ENCODE results near the gene ATRIP. TPM values are rescaled to one million over a fixed set of nuclear protein-coding genes. Genes with fewer than 3 reads are reported as not detected.
A peak's percentile ranks its signal among the peaks of the same experiment; 100 is the strongest.

ATRIP gene
- total and polyA plus RNA-seq, 2 of the 8 experiments (the other 6 are each of a cell fraction or from before 2014, with no cell fraction given), result 18.5 to 20.2 TPM

GRCh38 chr3:48433472-48434118 is 12.9 kb upstream of the ATRIP start:
- Histone ChIP-seq H2BK15ac (ENCODE audit: low read length) (no peak overlapping the region), H3K36me3 (ENCODE audit: control insufficient read depth in 2 of 4, insufficient read depth in 4 of 4, low read length in 3 of 4) (peaks cover 4 to 26% (median 12%) of the 10 kb centered on the region in 4 experiments; a peak in 6 of 8 replicates), H3K4ac (replicated peaks; ENCODE audit: insufficient read length, low read depth, low read length) (no peak overlapping the region), H2AK5ac (ENCODE audit: low read depth, low read length) (no peak overlapping the region), H3K14ac (ENCODE audit: insufficient read length) (no peak overlapping the region), H3K79me1 (ENCODE audit: low read depth, low read length) (peaks cover 2% of the 10 kb centered on the region; the same call in 1 of the 2 replicates), H2BK5ac (ENCODE audit: low read depth, low read length) (0 out of 2 replicates have a peak overlapping the region, but pooled peaks have one; percentile 9), H3K4me2 (ENCODE audit: insufficient read depth in 1 of 2, low read depth in 2 of 2, low read length in 2 of 2) (no peak overlapping the region), H4K5ac (ENCODE audit: insufficient read length, low read depth, low read length) (no peak overlapping the region), H3K79me2 (ENCODE audit: control insufficient read depth in 1 of 2, insufficient read depth in 2 of 2, low read length in 2 of 2) (peaks cover 0 to 26% of the 10 kb centered on the region in 2 experiments; a peak in 1 of 4 replicates), H2BK20ac (ENCODE audit: low read length) (no peak overlapping the region), H2AFZ (ENCODE audit: low read length) (no peak overlapping the region), H3K18ac (ENCODE audit: extremely low read depth, low read length) (no peak overlapping the region), H3K27ac (ENCODE audit: low read depth, low read length) (no peak overlapping the region), H4K91ac (replicated peaks; ENCODE audit: insufficient read length, low read length) (no peak overlapping the region), H2BK120ac (replicated peaks; ENCODE audit: low read depth, low read length) (no peak overlapping the region), H2BK12ac (ENCODE audit: low read depth, low read length) (no peak overlapping the region), H3K56ac (replicated peaks; ENCODE audit: insufficient read length, low read depth, low read length) (no peak overlapping the region), H3K9ac (replicated peaks in 1 of 4; ENCODE audit: extremely low read depth in 1 of 4, low read depth in 3 of 4, low read length in 3 of 4) (no peak overlapping the region), H3K4me3 (ENCODE audit: extremely low read depth in 1 of 4, insufficient read depth in 2 of 4, low read depth in 3 of 4, low read length in 4 of 4) (no peak overlapping the region), H4K8ac (ENCODE audit: extremely low read depth, insufficient read depth, low read length) (no peak overlapping the region), H3K23ac (ENCODE audit: insufficient read length) (no peak overlapping the region), H3K23me2 (ENCODE audit: low read depth, low read length) (peaks cover 6% of the 10 kb centered on the region; the same call in 1 of the 2 replicates), H3K27me3 (replicated peaks in 1 of 4; ENCODE audit: control insufficient read depth in 3 of 4, extremely low read depth in 1 of 4, insufficient read depth in 3 of 4, low read length in 3 of 4) (no peaks in the 10 kb centered on the region), H3K9me3 (ENCODE audit: insufficient read depth in 2 of 2, low read depth in 1 of 2, low read length in 1 of 2) (no peaks in the 10 kb centered on the region), H3K4me1 (replicated peaks in 1 of 4; ENCODE audit: control insufficient read depth in 3 of 4, insufficient read depth in 4 of 4, low read length in 3 of 4) (peaks cover 4 to 12% (median 10%) of the 10 kb centered on the region in 4 experiments; a peak in 6 of 7 replicates), H4K20me1 (replicated peaks in 1 of 2; ENCODE audit: control insufficient read depth in 1 of 2, insufficient read depth in 2 of 2, low read length in 2 of 2) (peaks cover 0 to 4% of the 10 kb centered on the region in 2 experiments)
- DNase-seq (ENCODE audit: low read depth in 1 of 2, low spot score in 2 of 2) (no peak), FAIRE-seq (no peak)
- 93% methylated on average over 12 of the region's 12 CpGs; no CpG with 5 or more reads in 1 of the 2 experiments for WGBS, 2 experiments (ENCODE audit: extremely low coverage in 1 of 2, insufficient coverage in 1 of 2, insufficient read length in 1 of 2, insufficient replicate concordance in 2 of 2, low coverage in 1 of 2, low lambda C conversion rate in 2 of 2, missing lambda C conversion rate in 1 of 2)
- TF ChIP-seq, protein P1, sequence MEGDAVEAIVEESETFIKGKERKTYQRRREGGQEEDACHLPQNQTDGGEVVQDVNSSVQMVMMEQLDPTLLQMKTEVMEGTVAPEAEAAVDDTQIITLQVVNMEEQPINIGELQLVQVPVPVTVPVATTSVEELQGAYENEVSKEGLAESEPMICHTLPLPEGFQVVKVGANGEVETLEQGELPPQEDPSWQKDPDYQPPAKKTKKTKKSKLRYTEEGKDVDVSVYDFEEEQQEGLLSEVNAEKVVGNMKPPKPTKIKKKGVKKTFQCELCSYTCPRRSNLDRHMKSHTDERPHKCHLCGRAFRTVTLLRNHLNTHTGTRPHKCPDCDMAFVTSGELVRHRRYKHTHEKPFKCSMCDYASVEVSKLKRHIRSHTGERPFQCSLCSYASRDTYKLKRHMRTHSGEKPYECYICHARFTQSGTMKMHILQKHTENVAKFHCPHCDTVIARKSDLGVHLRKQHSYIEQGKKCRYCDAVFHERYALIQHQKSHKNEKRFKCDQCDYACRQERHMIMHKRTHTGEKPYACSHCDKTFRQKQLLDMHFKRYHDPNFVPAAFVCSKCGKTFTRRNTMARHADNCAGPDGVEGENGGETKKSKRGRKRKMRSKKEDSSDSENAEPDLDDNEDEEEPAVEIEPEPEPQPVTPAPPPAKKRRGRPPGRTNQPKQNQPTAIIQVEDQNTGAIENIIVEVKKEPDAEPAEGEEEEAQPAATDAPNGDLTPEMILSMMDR (IDR thresholded peaks at IDR 0.05; ENCODE audit: control extremely low read depth in 1 of 3, insufficient read depth in 1 of 3, low read depth in 1 of 3, low read length in 3 of 3), result no peak
- TF ChIP-seq KDM5A (IDR thresholded peaks at IDR 0.05; ENCODE audit: low read length), result no peak
- no peak for TF ChIP-seq JUND (IDR thresholded peaks at IDR 0.05; ENCODE audit: low read length)
- TF ChIP-seq PHF8 (conservative IDR thresholded peaks at IDR 0.05; ENCODE audit: low read depth, low read length), result no peak
- TF ChIP-seq ZNF274 (IDR thresholded peaks at IDR 0.05; ENCODE audit: borderline replicate concordance, extremely low read depth, low read length), result no peak
- no peak for TF ChIP-seq TCF12 (IDR thresholded peaks at IDR 0.05; ENCODE audit: low read depth, low read length)
- CTCF ChIA-PET (ENCODE audit: partially characterized antibody), result interaction anchor here (0.6 to 7.7 kb wide), 18 partner anchors 11 to 239 kb away, joined by 3 to 220 read pairs (median 6); partner anchors contain the start of gene SHISA5
- POLR2A ChIA-PET (ENCODE audit: partially characterized antibody), result interaction anchor here (0.8 to 31.5 kb wide), 9 partner anchors 10 to 192 kb away, joined by 3 to 650 read pairs (median 19); partner anchors contain the start of genes ATRIP, CCDC51, TMA7 and ZNF589

Data from H1 (cell line).